H1 (cell line): ENCODE measurements around the gene HRCT1. TPM values are rescaled to one million over a fixed set of nuclear protein-coding genes. Genes with fewer than 3 reads are reported as not detected.

Experiments
- CTCF ChIA-PET: fragments of 300-600 bp; sonication (Branson Sonifier 250); formaldehyde crosslinking; loops from one replicate; lab custom pipeline; 2021; ENCODE audit not compliant: partially characterized antibody; lab: Charles Lee
- POLR2A ChIA-PET: fragments of 300-600 bp; sonication (Branson Sonifier 250); formaldehyde crosslinking; loops from one replicate; lab custom pipeline; 2021; ENCODE audit warnings: inconsistent platforms; ENCODE audit not compliant: partially characterized antibody; lab: Charles Lee
- DNase-seq, 2 experiments: peaks; one replicate each; pipeline versions ENCODE4 v3.0.0 to v3.0.0-alpha.2; 2010 to 2022; ENCODE audit warnings: low spot score in 2 of 2, low read depth in 1 of 2, mixed read lengths in 1 of 2
- FAIRE-seq: peaks from 2 replicates; lab custom pipeline; 2011; peaks lifted over from hg19 to GRCh38; lab: Jason Lieb, UNC
- H2AFZ ChIP-seq: 2 replicates; pipeline ENCODE4 v1.8.1; 2012; ENCODE audit warnings: low read length, inconsistent platforms
- H2AK5ac ChIP-seq: 2 replicates; pipeline ENCODE4 v1.6.1; 2013; ENCODE audit warnings: low read depth, low read length
- H2BK120ac ChIP-seq: replicated peaks from 2 replicates; pipeline ENCODE3; 2013; ENCODE audit warnings: low read depth, low read length, inconsistent platforms
- H2BK12ac ChIP-seq: 2 replicates; pipeline ENCODE4 v1.6.1; 2013; ENCODE audit warnings: low read depth, low read length
- H2BK15ac ChIP-seq: 2 replicates; pipeline ENCODE4 v1.6.1; 2013; ENCODE audit warnings: low read length
- H2BK20ac ChIP-seq: 2 replicates; pipeline ENCODE4 v1.6.1; 2013; ENCODE audit warnings: low read length
- H2BK5ac ChIP-seq: 2 replicates; pipeline ENCODE4 v1.6.1; 2013; ENCODE audit warnings: low read depth, low read length
- H3K14ac ChIP-seq: 2 replicates; pipeline ENCODE4 v1.6.1; 2013; ENCODE audit warnings: inconsistent platforms; ENCODE audit not compliant: insufficient read length
- H3K18ac ChIP-seq: 2 replicates; pipeline ENCODE4 v1.6.1; 2013; ENCODE audit warnings: low read length; ENCODE audit errors: extremely low read depth
- H3K23ac ChIP-seq: 2 replicates; pipeline ENCODE4 v1.6.1; 2013; ENCODE audit warnings: inconsistent platforms; ENCODE audit not compliant: insufficient read length
- H3K23me2 ChIP-seq: 2 replicates; pipeline ENCODE4 v1.6.1; 2013; ENCODE audit warnings: low read depth, low read length
- H3K27ac ChIP-seq: 2 replicates; pipeline ENCODE4 v1.6.1; 2011; ENCODE audit warnings: low read depth, low read length, inconsistent platforms
- H3K27me3 ChIP-seq, 4 experiments: replicated peaks in 1 of 4; 1 replicate in 1 of 4; 2 replicates in 3 of 4; pipeline versions ENCODE4 v1.6.1 to v1.8.1; 2011 to 2013; ENCODE audit warnings: low read length in 3 of 4, mild to moderate bottlenecking in 3 of 4, inconsistent platforms in 2 of 4, mixed read lengths in 2 of 4, moderate library complexity in 1 of 4; ENCODE audit not compliant: control insufficient read depth in 3 of 4, insufficient read depth in 3 of 4; ENCODE audit errors: extremely low read depth in 1 of 4
- H3K36me3 ChIP-seq, 4 experiments: 2 replicates each; pipeline versions ENCODE4 v1.6.1 to v1.8.1; 2011 to 2013; ENCODE audit warnings: mild to moderate bottlenecking in 4 of 4, low read length in 3 of 4, moderate library complexity in 2 of 4, control low read depth in 1 of 4, inconsistent platforms in 1 of 4; ENCODE audit not compliant: insufficient read depth in 4 of 4, control insufficient read depth in 2 of 4
- H3K4ac ChIP-seq: replicated peaks from 2 replicates; pipeline ENCODE3; 2013; ENCODE audit warnings: low read length, low read depth, mixed read lengths, inconsistent platforms; ENCODE audit not compliant: insufficient read length
- H3K4me1 ChIP-seq, 4 experiments: replicated peaks in 1 of 4; 1 replicate in 1 of 4; 2 replicates in 3 of 4; pipeline versions ENCODE4 v1.6.1 to v1.8.1; 2011 to 2013; ENCODE audit warnings: low read length in 3 of 4, inconsistent platforms in 2 of 4, mixed read lengths in 1 of 4; ENCODE audit not compliant: insufficient read depth in 4 of 4, control insufficient read depth in 3 of 4
- H3K4me2 ChIP-seq, 2 experiments: 2 replicates each; pipeline versions ENCODE4 v1.6.1 to v1.8.1; 2011 to 2013; ENCODE audit warnings: low read depth in 2 of 2, low read length in 2 of 2, control low read depth in 1 of 2, inconsistent platforms in 1 of 2, mild to moderate bottlenecking in 1 of 2; ENCODE audit not compliant: insufficient read depth in 1 of 2
- H3K4me3 ChIP-seq, 4 experiments: fragments of 200-600, 300-600 bp in 1 of 4; sonication (generic), shearing (Covaris generic), sonication (Bioruptor Twin) in 1 of 4; 2 replicates each; pipeline versions ENCODE4 v1.5.1 to v1.8.1; 2011 to 2016; ENCODE audit warnings: low read length in 4 of 4, low read depth in 3 of 4, control low read depth in 2 of 4, inconsistent platforms in 2 of 4, mild to moderate bottlenecking in 2 of 4, mixed read lengths in 1 of 4, moderate library complexity in 1 of 4; ENCODE audit not compliant: insufficient read depth in 2 of 4; ENCODE audit errors: extremely low read depth in 1 of 4
- H3K56ac ChIP-seq: replicated peaks from 2 replicates; pipeline ENCODE3; 2013; ENCODE audit warnings: low read depth, mild to moderate bottlenecking, mixed read lengths, low read length, inconsistent platforms; ENCODE audit not compliant: insufficient read length
- H3K79me1 ChIP-seq: 2 replicates; pipeline ENCODE4 v1.6.1; 2013; ENCODE audit warnings: low read depth, low read length, control low read depth
- H3K79me2 ChIP-seq, 2 experiments: 2 replicates each; pipeline versions ENCODE4 v1.6.1 to v1.8.1; 2012 to 2013; ENCODE audit warnings: low read length in 2 of 2, mild to moderate bottlenecking in 2 of 2, inconsistent platforms in 1 of 2; ENCODE audit not compliant: insufficient read depth in 2 of 2, control insufficient read depth in 1 of 2
- H3K9ac ChIP-seq, 4 experiments: replicated peaks in 1 of 4; 1 replicate in 1 of 4; 2 replicates in 3 of 4; pipeline versions ENCODE4 v1.6.1 to v1.8.1; 2011 to 2013; ENCODE audit warnings: low read depth in 3 of 4, low read length in 3 of 4, control low read depth in 2 of 4, mild to moderate bottlenecking in 2 of 4, moderate library complexity in 2 of 4, inconsistent platforms in 1 of 4; ENCODE audit errors: extremely low read depth in 1 of 4
- H3K9me3 ChIP-seq, 2 experiments: 2 replicates each; pipeline versions ENCODE4 v1.6.1 to v1.8.1; 2012 to 2013; ENCODE audit warnings: mild to moderate bottlenecking in 2 of 2, moderate library complexity in 2 of 2, control low read depth in 1 of 2, inconsistent platforms in 1 of 2, low read depth in 1 of 2, low read length in 1 of 2, mixed read lengths in 1 of 2; ENCODE audit not compliant: insufficient read depth in 2 of 2
- H4K20me1 ChIP-seq, 2 experiments: replicated peaks in 1 of 2; 2 replicates each; pipeline versions ENCODE3 to v1.8.1; 2011 to 2013; ENCODE audit warnings: inconsistent platforms in 2 of 2, low read length in 2 of 2, mild to moderate bottlenecking in 1 of 2; ENCODE audit not compliant: insufficient read depth in 2 of 2, control insufficient read depth in 1 of 2
- H4K5ac ChIP-seq: 2 replicates; pipeline ENCODE4 v1.6.1; 2013; ENCODE audit warnings: low read length, low read depth, mixed read lengths, inconsistent platforms; ENCODE audit not compliant: insufficient read length
- H4K8ac ChIP-seq: 2 replicates; pipeline ENCODE4 v1.8.0; 2013; ENCODE audit warnings: mild to moderate bottlenecking, moderate library complexity, low read length, inconsistent platforms; ENCODE audit not compliant: insufficient read depth; ENCODE audit errors: extremely low read depth
- H4K91ac ChIP-seq: replicated peaks from 2 replicates; pipeline ENCODE3; 2013; ENCODE audit warnings: low read length, mixed read lengths, inconsistent platforms; ENCODE audit not compliant: insufficient read length
- EGR1 ChIP-seq: IDR thresholded peaks from 2 replicates; pipeline ENCODE4 v1.6.1; 2011; ENCODE audit warnings: low read depth, low read length, borderline replicate concordance
- EP300 ChIP-seq, 2 experiments: IDR thresholded peaks; 1 replicate in 1 of 2; 2 replicates in 1 of 2; pipeline ENCODE4 v1.6.1; 2011 to 2012; ENCODE audit warnings: low read depth in 2 of 2, low read length in 2 of 2, mild to moderate bottlenecking in 2 of 2, borderline replicate concordance in 1 of 2, inconsistent platforms in 1 of 2, moderate library complexity in 1 of 2
- HDAC6 ChIP-seq: IDR thresholded peaks from one replicate; pipeline ENCODE4 v1.7.1; 2012; ENCODE audit warnings: low read depth, mild to moderate bottlenecking, inconsistent platforms, low read length, moderate library complexity
- KDM1A ChIP-seq: fragments of 200-600, 300-600 bp; sonication (generic); IDR thresholded peaks from 2 replicates; pipeline ENCODE4 v1.7.1; 2016; ENCODE audit warnings: mild to moderate bottlenecking, low read length, borderline replicate concordance
- KDM4A ChIP-seq: IDR thresholded peaks from one replicate; pipeline ENCODE4 v1.7.1; 2012; ENCODE audit warnings: low read depth, mild to moderate bottlenecking, moderate library complexity, low read length, inconsistent platforms; ENCODE audit not compliant: severe bottlenecking
- NRF1 ChIP-seq: IDR thresholded peaks from 2 replicates; pipeline ENCODE4 v1.6.1; 2011; ENCODE audit warnings: mild to moderate bottlenecking, low read depth, low read length, improper control_type of control experiment
- POU5F1 ChIP-seq: IDR thresholded peaks from 2 replicates; pipeline ENCODE4 v1.6.1; 2011; ENCODE audit warnings: low read depth, mild to moderate bottlenecking, low read length, moderate library complexity
- RXRA ChIP-seq: IDR thresholded peaks from 2 replicates; pipeline ENCODE4 v1.6.1; 2011; ENCODE audit warnings: low read depth, mild to moderate bottlenecking, low read length, moderate library complexity; ENCODE audit not compliant: insufficient read depth
- SP1 ChIP-seq: IDR thresholded peaks from 2 replicates; pipeline ENCODE4 v1.6.1; 2011; ENCODE audit warnings: low read depth, low read length
- SP2 ChIP-seq: IDR thresholded peaks from 2 replicates; pipeline ENCODE4 v1.6.1; 2012; ENCODE audit warnings: mild to moderate bottlenecking, low read length, inconsistent platforms
- ZNF274 ChIP-seq: IDR thresholded peaks from 2 replicates; pipeline ENCODE4 v1.7.0; 2012; ENCODE audit warnings: low read length, borderline replicate concordance; ENCODE audit errors: extremely low read depth
- WGBS, 2 experiments: shearing (Covaris generic) in 1 of 2; methylation state at CpG; one replicate each; pipeline versions ENCODE4 v1.1.6 to v1.1.7; 2013 to 2015; ENCODE audit warnings: low lambda C conversion rate in 2 of 2, mixed read lengths in 2 of 2, inconsistent platforms in 1 of 2, low coverage in 1 of 2, missing lambda C conversion rate in 1 of 2; ENCODE audit not compliant: insufficient replicate concordance in 2 of 2, insufficient coverage in 1 of 2, insufficient read length in 1 of 2; ENCODE audit errors: extremely low coverage in 1 of 2, missing lambda C conversion rate in 1 of 2; 5-methylcytosine and 5-hydroxymethylcytosine counted together
- polyA plus RNA-seq, 7 experiments: library from polyadenylated mRNA; depleted of rRNA in 3 of 7; stranded (reverse) in 5 of 7; unstranded in 2 of 7; fragments of >200 nt in 5 of 7; fragments of 200-250 nt in 2 of 7; gene quantifications; 1 replicate in 5 of 7; 2 replicates in 1 of 7; 4 replicates in 1 of 7; pipeline versions ENCODE4 v1.2.1 to v1.2.3, GENCODE V29; 2011 to 2013; ENCODE audit warnings: missing spikeins in 2 of 7, mixed read lengths in 2 of 7
- total RNA-seq: library from RNA; stranded (reverse); fragmentation: NEBNext Ultra II Directional; extraction: Animal tissue kit (Norgen Biotek cat#: 25700); gene quantifications from 2 replicates; pipeline ENCODE4 v1.2.1, GENCODE V29; 2021
- TF ChIP-seq, protein P1 (sequence below): IDR thresholded peaks from 2 replicates; pipeline ENCODE4 v1.6.1; 2011; ENCODE audit warnings: low read length, improper control_type of control experiment

Gene HRCT1
- total and polyA plus RNA-seq, 2 of the 8 experiments (the other 6 are each of a cell fraction or from before 2014, with no cell fraction given), result not detected

GRCh38 chr9:35928591-35929452, 22.8 kb downstream of the HRCT1 start:
- Histone ChIP-seq H2BK5ac (no peak overlapping the region), H3K4me1 (no peaks in the 10 kb centered on the region), H3K9me3 (no peaks in the 10 kb centered on the region), H3K23ac (no peak overlapping the region), H3K27ac (no peak overlapping the region), H3K18ac (no peak overlapping the region), H4K8ac (no peak overlapping the region), H2BK15ac (no peak overlapping the region), H2BK120ac (no peak overlapping the region), H3K56ac (no peak overlapping the region), H4K5ac (no peak overlapping the region), H3K36me3 (no peaks in the 10 kb centered on the region), H2AFZ (no peak overlapping the region), H2BK12ac (no peak overlapping the region), H3K14ac (no peak overlapping the region), H2BK20ac (no peak overlapping the region), H4K91ac (no peak overlapping the region), H3K27me3 (no peaks in the 10 kb centered on the region), H2AK5ac (no peak overlapping the region), H3K9ac (no peak overlapping the region), H3K79me2 (no peaks in the 10 kb centered on the region), H3K79me1 (no peaks in the 10 kb centered on the region), H3K4me3 (no peak overlapping the region), H3K4me2 (no peak overlapping the region), H4K20me1 (no peaks in the 10 kb centered on the region), H3K23me2 (no peaks in the 10 kb centered on the region), H3K4ac (no peak overlapping the region)
- 92% methylated on average over 9 of the region's 9 CpGs; no CpG with 5 or more reads in 1 of the 2 experiments for WGBS, 2 experiments
- ChIA-PET CTCF (interaction anchor here (0.6 to 1.0 kb wide), 5 partner anchors 12 to 703 kb away, joined by 3 to 4 read pairs (median 3); no protein-coding TSS in a partner anchor), POLR2A (no interaction called here)
- TF ChIP-seq ZNF274 (no peak), SP2 (no peak), EGR1 (no peak), NRF1 (no peak), SP1 (no peak), EP300 (IDR thresholded peaks at IDR 0.05; ENCODE audit: borderline replicate concordance in 1 of 2, low read depth in 2 of 2, low read length in 2 of 2) (no peak), KDM1A (no peak), RXRA (no peak), HDAC6 (no peak), POU5F1 (no peak), KDM4A (no peak)
- TF ChIP-seq, protein P1, sequence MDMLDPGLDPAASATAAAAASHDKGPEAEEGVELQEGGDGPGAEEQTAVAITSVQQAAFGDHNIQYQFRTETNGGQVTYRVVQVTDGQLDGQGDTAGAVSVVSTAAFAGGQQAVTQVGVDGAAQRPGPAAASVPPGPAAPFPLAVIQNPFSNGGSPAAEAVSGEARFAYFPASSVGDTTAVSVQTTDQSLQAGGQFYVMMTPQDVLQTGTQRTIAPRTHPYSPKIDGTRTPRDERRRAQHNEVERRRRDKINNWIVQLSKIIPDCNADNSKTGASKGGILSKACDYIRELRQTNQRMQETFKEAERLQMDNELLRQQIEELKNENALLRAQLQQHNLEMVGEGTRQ, result no peak
- no peak for FAIRE-seq
- DNase-seq, result no peak
